C4-2B (cell line): ENCODE results near the gene DSCAML1.

Source experiments
- CTCF ChIP-seq: fragments of 450-650 bp; conservative IDR thresholded peaks from 2 replicates; pipeline ENCODE4 v1.5.1; 2017; ENCODE audit warnings: mild to moderate bottlenecking
- ZFX ChIP-seq: fragments of 450-650 bp; IDR thresholded peaks from 2 replicates; pipeline ENCODE4 v1.6.1; 2017

GRCh38 chr11:117700551-117700950, 96.5 kb downstream of the DSCAML1 start:
- TF ChIP-seq CTCF (no peak), ZFX (no peak)
